OCI-M2 (cell line): ENCODE data around the gene ACSL5.
A peak's percentile ranks its signal among the peaks of the same experiment; 100 is the strongest.
"Not testable (repeated sequence)": the region's sequence is repeated elsewhere in the genome, so short reads cannot be mapped to it uniquely, and the experiment has no call there.

Experiments
- DNase-seq: peaks from one replicate; lab custom pipeline; 2025; ENCODE audit not compliant: unreplicated experiment; lab: John Stamatoyannopoulos, UW

ACSL5 gene

GRCh38 chr10:112406806-112407205, 32.9 kb downstream of the ACSL5 start:
- not testable (repeated sequence) for DNase-seq

- DNase-seq: no peak
Observed at GRCh38 chr10:112407696-112408095, 33.8 kb downstream of the ACSL5 start.

- DNase-seq: no peak
Observed at GRCh38 chr10:112409299-112409698, 35.4 kb downstream of the ACSL5 start.

- no peak for DNase-seq
Observed at GRCh38 chr10:112409755-112410154, 35.8 kb downstream of the ACSL5 start.

GRCh38 chr10:112412696-112413095, 38.8 kb downstream of the ACSL5 start:
- no peak for DNase-seq

- DNase-seq: no peak
Observed at GRCh38 chr10:112421731-112422130, 47.8 kb downstream of the ACSL5 start.

- DNase-seq: no peak
Observed at GRCh38 chr10:112424651-112425050, 50.7 kb downstream of the ACSL5 start.

- no peak for DNase-seq
Observed at GRCh38 chr10:112426111-112426510, 52.2 kb downstream of the ACSL5 start.

GRCh38 chr10:112429147-112429546, 55.2 kb downstream of the ACSL5 start:
- no peak for DNase-seq

GRCh38 chr10:112429654-112430230, 55.8 kb downstream of the ACSL5 start:
- no peak for DNase-seq

- no peak for DNase-seq
Observed at GRCh38 chr10:112433136-112433535, 59.2 kb downstream of the ACSL5 start.

GRCh38 chr10:112434988-112435619, 61.2 kb downstream of the ACSL5 start:
- DNase-seq: no peak

- no peak for DNase-seq
Observed at GRCh38 chr10:112438356-112438755, 64.4 kb downstream of the ACSL5 start.

GRCh38 chr10:112441520-112441919, 67.6 kb downstream of the ACSL5 start:
- no peak for DNase-seq

- no peak for DNase-seq
Observed at GRCh38 chr10:112442063-112442462, 68.1 kb downstream of the ACSL5 start.

- no peak for DNase-seq
Observed at GRCh38 chr10:112446055-112446854, 72.3 kb downstream of the ACSL5 start.

GRCh38 chr10:112446855-112447619, 73.1 kb downstream of the ACSL5 start, which contains the start of the genes VTI1A and ZDHHC6:
VTI1A (plus strand) TSS chr10:112447215; CDS start chr10:112447374, 159 bp downstream.
ZDHHC6 (minus strand) TSS chr10:112446914; CDS start chr10:112445436, 1,478 bp downstream.
- DNase-seq: peak; percentile 44

- no peak for DNase-seq
Observed at GRCh38 chr10:112447620-112447928, 73.7 kb downstream of the ACSL5 start.

GRCh38 chr10:112448888-112449287, 75.0 kb downstream of the ACSL5 start:
- DNase-seq: no peak

- DNase-seq: no peak
Observed at GRCh38 chr10:112454910-112455779, 81.2 kb downstream of the ACSL5 start.
